ENCODE measurements around the gene AHNAK2.

Gene AHNAK2

GRCh38 chr14:105010106-105010505 lies 31.9 kb upstream of the AHNAK2 start:
- Histone ChIP-seq H3K27me3 (ENCODE audit: insufficient read depth, poor library complexity, severe bottlenecking) (no peaks in the 10 kb centered on the region), H3K27ac (replicated peaks) (no peak overlapping the region), H3K4me3 (replicated peaks; ENCODE audit: insufficient read depth, low read length) (no peak overlapping the region)
- TF ChIP-seq CTCF (IDR thresholded peaks at IDR 0.05; ENCODE audit: insufficient read depth, low read length) = no peak
- no peak for TF ChIP-seq REST (IDR thresholded peaks at IDR 0.05; ENCODE audit: insufficient replicate concordance, low read depth)
- no peak for TF ChIP-seq SPI1 (IDR thresholded peaks at IDR 0.05; ENCODE audit: borderline replicate concordance, low read depth)
- TF ChIP-seq GABPA (IDR thresholded peaks at IDR 0.05; ENCODE audit: low read depth) = no peak
- no peak for TF ChIP-seq POLR2AphosphoS5 (IDR thresholded peaks at IDR 0.05; ENCODE audit: low read depth)
- no peak for DNase-seq (ENCODE audit: low read depth in 1 of 2, low spot score in 1 of 2)

- Histone ChIP-seq H3K4me3 (replicated peaks; ENCODE audit: insufficient read depth, low read length) (no peak overlapping the region), H3K27ac (replicated peaks) (no peak overlapping the region), H3K27me3 (ENCODE audit: insufficient read depth, poor library complexity, severe bottlenecking) (no peaks in the 10 kb centered on the region)
- no peak for DNase-seq (ENCODE audit: low read depth in 1 of 2, low spot score in 1 of 2)
- no peak for TF ChIP-seq POLR2AphosphoS5 (IDR thresholded peaks at IDR 0.05; ENCODE audit: low read depth)
- no peak for TF ChIP-seq REST (IDR thresholded peaks at IDR 0.05; ENCODE audit: insufficient replicate concordance, low read depth)
- no peak for TF ChIP-seq SPI1 (IDR thresholded peaks at IDR 0.05; ENCODE audit: borderline replicate concordance, low read depth)
- TF ChIP-seq GABPA (IDR thresholded peaks at IDR 0.05; ENCODE audit: low read depth) = no peak
- TF ChIP-seq CTCF (IDR thresholded peaks at IDR 0.05; ENCODE audit: insufficient read depth, low read length) = no peak
Observed at GRCh38 chr14:105007593-105008264, 29.6 kb upstream of the AHNAK2 start.

GRCh38 chr14:105006831-105007592 lies 28.8 kb upstream of the AHNAK2 start:
- no peaks in the 10 kb centered on the region for H3K27me3 ChIP-seq (ENCODE audit: insufficient read depth, poor library complexity, severe bottlenecking)
- peak; percentile 16; the same call in 1 of the 2 replicates for TF ChIP-seq POLR2AphosphoS5 (IDR thresholded peaks at IDR 0.05; ENCODE audit: low read depth)
- no peak for TF ChIP-seq GABPA (IDR thresholded peaks at IDR 0.05; ENCODE audit: low read depth)
- no peak for TF ChIP-seq SPI1 (IDR thresholded peaks at IDR 0.05; ENCODE audit: borderline replicate concordance, low read depth)
- no peak overlapping the region for H3K4me3 ChIP-seq (replicated peaks; ENCODE audit: insufficient read depth, low read length)
- DNase-seq (ENCODE audit: low read depth in 1 of 2, low spot score in 1 of 2) = no peak
- no peak overlapping the region for H3K27ac ChIP-seq (replicated peaks)

All from HL-60 (cell line).